H1 (cell line): Measurements from ENCODE around the gene ZNF441. TPM values are rescaled to one million over a fixed set of nuclear protein-coding genes. Genes with fewer than 3 reads are reported as not detected.

Experiments
- CHD1 ChIP-seq: IDR thresholded peaks from 2 replicates; pipeline ENCODE4 v1.6.1; 2012; ENCODE audit warnings: low read depth, low read length, improper control_type of control experiment
- POLR2A ChIP-seq, 2 experiments: IDR thresholded peaks; 1 replicate in 1 of 2; 2 replicates in 1 of 2; pipeline ENCODE4 v1.6.1; 2011; ENCODE audit warnings: low read depth in 2 of 2, low read length in 2 of 2, mild to moderate bottlenecking in 2 of 2; ENCODE audit errors: control extremely low read depth in 1 of 2
- POU5F1 ChIP-seq: IDR thresholded peaks from 2 replicates; pipeline ENCODE4 v1.6.1; 2011; ENCODE audit warnings: low read depth, mild to moderate bottlenecking, low read length, moderate library complexity
- RFX5 ChIP-seq: IDR thresholded peaks from 2 replicates; pipeline ENCODE4 v1.6.1; 2011; ENCODE audit warnings: low read depth, low read length, improper control_type of control experiment, borderline replicate concordance
- SUZ12 ChIP-seq: fragments of 200-600 bp; sonication (generic); IDR thresholded peaks from 2 replicates; pipeline ENCODE4 v1.6.1; 2012; ENCODE audit warnings: mild to moderate bottlenecking, inconsistent platforms, low read length, moderate library complexity, mixed read lengths
- polyA plus RNA-seq, 7 experiments: library from polyadenylated mRNA; depleted of rRNA in 3 of 7; stranded (reverse) in 5 of 7; unstranded in 2 of 7; fragments of >200 nt in 5 of 7; fragments of 200-250 nt in 2 of 7; gene quantifications; 1 replicate in 5 of 7; 2 replicates in 1 of 7; 4 replicates in 1 of 7; pipeline versions ENCODE4 v1.2.1 to v1.2.3, GENCODE V29; 2011 to 2013; ENCODE audit warnings: missing spikeins in 2 of 7, mixed read lengths in 2 of 7
- total RNA-seq: library from RNA; stranded (reverse); fragmentation: NEBNext Ultra II Directional; extraction: Animal tissue kit (Norgen Biotek cat#: 25700); gene quantifications from 2 replicates; pipeline ENCODE4 v1.2.1, GENCODE V29; 2021

ZNF441 gene
- total and polyA plus RNA-seq, 2 of the 8 experiments (the other 6 are each of a cell fraction or from before 2014, with no cell fraction given) = 0.09 to 0.48 TPM

DNA sequence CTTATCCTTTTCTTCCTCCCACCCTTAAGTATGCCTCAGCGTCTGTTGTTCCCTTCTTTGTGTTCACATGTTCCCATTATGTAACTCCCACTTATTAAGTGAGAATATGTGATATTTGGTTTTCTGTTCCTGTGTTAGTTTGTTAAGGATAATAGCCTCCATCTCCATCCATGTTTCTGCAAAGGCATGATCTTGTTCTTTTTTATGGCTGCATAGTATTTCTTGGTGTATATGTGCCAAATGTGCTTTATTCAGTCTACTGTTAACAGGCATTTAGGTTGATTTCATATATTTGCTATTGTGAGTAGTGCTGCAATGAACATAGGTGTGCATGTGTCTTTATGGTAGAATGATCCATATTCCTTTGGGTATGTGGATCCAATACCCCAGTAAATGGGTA, 3.2 kb upstream of the ZNF441 start (continued):
- TF ChIP-seq SUZ12 (no peak), POLR2A (IDR thresholded peaks at IDR 0.05; ENCODE audit: control extremely low read depth in 1 of 2, low read depth in 2 of 2, low read length in 2 of 2) (no peak), CHD1 (no peak), RFX5 (no peak), POU5F1 (no peak)
